OCI-LY3 (cell line): ENCODE measurements around the gene SPATA9.

Source experiments
- EZH2phosphoT487 ChIP-seq: fragments of 200-600 bp; shearing (Covaris generic); IDR thresholded peaks from 2 replicates; pipeline ENCODE4 v1.6.1; 2018; ENCODE audit warnings: antibody characterized with exemption, mixed run types, low read depth
- TF ChIP-seq, protein P1 (sequence below): fragments of 200-600, 300-600 bp; sonication (generic); IDR thresholded peaks from 2 replicates; pipeline ENCODE4 v1.5.1; 2014; ENCODE audit warnings: antibody characterized with exemption, low read length, low read depth

GRCh38 chr5:95723632-95724369, 41.0 kb upstream of the SPATA9 start:
- TF ChIP-seq, protein P1, sequence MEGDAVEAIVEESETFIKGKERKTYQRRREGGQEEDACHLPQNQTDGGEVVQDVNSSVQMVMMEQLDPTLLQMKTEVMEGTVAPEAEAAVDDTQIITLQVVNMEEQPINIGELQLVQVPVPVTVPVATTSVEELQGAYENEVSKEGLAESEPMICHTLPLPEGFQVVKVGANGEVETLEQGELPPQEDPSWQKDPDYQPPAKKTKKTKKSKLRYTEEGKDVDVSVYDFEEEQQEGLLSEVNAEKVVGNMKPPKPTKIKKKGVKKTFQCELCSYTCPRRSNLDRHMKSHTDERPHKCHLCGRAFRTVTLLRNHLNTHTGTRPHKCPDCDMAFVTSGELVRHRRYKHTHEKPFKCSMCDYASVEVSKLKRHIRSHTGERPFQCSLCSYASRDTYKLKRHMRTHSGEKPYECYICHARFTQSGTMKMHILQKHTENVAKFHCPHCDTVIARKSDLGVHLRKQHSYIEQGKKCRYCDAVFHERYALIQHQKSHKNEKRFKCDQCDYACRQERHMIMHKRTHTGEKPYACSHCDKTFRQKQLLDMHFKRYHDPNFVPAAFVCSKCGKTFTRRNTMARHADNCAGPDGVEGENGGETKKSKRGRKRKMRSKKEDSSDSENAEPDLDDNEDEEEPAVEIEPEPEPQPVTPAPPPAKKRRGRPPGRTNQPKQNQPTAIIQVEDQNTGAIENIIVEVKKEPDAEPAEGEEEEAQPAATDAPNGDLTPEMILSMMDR = no peak
- no peak for TF ChIP-seq EZH2phosphoT487
